RPMI7951 (cell line): Measurements from ENCODE around the gene DVL1. TPM values are rescaled to one million over a fixed set of nuclear protein-coding genes. Genes with fewer than 3 reads are reported as not detected.

Experiments
- DNase-seq: peaks from one replicate; pipeline ENCODE4 v3.0.0-alpha.2; 2012; ENCODE audit warnings: low read depth
- total RNA-seq: library from RNA; depleted of rRNA; stranded (reverse); fragments of >200 nt; shearing (Covaris generic); gene quantifications from 2 replicates; pipeline ENCODE4 v1.2.3, GENCODE V29; 2014

The DVL1 gene
- total RNA-seq, 1 experiment from 2014 or later, result 24.0 TPM

DNA sequence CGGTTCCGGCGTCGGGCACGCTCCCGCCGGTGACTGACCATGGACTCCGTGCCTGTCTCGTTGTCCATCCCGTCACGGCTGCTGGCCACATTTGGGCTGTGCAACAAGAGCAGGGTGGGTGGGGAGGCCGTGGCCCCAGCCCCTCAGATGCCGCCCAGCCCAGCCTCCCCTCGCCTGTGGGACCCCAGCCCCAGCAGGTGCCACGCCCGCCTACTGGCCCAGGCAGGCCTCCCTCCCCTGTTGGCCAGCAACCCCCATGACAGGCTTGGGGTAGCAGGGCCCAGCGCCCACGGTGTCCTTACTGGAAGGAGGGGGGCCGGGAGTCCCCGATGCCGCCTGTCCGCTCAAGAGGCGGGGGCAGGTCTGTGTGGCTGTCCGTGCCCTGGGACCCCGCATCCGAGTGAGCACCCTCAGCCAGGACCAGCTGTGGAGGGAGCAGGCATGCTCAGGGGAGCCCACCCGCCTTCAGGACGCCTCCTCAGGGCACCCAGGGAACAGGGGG lies 7.1 kb downstream of the DVL1 start:
- no peak for DNase-seq

DNA sequence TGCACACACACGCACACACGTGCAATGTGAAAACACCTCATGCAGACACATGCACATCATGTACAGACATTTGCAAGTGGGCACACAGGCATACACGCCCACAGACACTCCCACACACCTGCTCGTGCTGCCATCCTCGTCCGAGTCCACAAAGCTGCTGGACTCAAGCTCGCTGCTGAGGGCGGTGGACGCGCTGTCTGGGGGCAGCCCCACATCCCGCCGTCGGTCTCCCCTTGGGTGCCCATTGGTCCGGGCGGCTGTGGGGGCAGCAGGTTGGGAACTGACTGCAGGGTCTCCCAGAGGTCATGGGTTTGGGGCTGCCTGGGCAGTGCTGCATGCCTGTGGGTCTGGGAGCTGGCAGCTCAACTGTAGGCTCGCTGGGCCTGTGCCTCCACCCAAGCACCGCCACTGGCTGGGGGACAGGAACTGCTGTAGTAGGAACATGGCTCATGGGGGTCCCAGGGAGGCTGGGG lies 7.6 kb downstream of the DVL1 start:
- DNase-seq, result no peak

GRCh38 chr1:1340791-1341548 lies 8.2 kb downstream of the DVL1 start:
- DNase-seq, result no peak

DNA sequence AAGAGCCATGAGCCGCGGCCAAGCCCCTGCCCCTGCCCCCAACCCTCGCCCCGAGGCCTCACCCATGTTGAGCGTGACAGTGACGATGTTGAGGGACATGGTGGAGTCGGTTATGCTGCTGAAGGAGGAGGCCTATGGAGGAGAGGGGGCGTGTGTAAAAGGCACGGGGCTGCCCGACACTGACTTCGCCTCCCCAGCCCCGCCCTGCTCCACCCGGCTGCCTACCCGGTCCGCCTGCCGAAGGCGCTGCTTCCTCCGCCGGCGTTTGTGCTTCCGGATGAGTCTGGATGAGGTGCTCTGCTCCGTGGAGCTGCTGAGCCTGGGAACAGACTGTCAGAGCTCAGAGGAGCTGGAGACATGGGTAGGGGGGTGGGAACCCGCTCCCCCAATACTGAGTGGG lies 9.0 kb downstream of the DVL1 start:
- no peak for DNase-seq

DNA sequence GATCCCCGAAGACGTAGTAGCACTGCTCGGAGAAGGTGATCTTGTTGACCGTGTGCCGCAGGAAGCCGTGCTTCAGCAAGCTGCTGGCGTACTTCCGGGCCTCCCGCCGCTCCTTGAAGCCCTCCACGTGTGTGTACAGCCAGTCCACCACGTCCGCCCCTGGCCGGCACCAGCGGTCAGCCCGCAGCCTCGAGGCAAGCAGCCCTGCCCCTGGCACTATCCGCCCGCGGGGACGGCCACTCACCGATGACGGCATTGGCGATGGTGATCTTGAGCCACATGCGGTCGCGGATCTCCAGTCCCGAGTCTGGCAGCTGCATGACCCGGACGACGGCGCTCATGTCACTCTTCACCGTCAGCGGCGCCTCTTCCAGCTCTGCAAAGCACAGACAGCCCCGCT lies 10.9 kb downstream of the DVL1 start:
- no peak for DNase-seq

GRCh38 chr1:1337793-1338147 lies 11.4 kb downstream of the DVL1 start:
- no peak for DNase-seq

- DNase-seq, result no peak
These were observed 12.1 kb downstream of the DVL1 start for GRCh38 chr1:1336931-1337792.

DNA sequence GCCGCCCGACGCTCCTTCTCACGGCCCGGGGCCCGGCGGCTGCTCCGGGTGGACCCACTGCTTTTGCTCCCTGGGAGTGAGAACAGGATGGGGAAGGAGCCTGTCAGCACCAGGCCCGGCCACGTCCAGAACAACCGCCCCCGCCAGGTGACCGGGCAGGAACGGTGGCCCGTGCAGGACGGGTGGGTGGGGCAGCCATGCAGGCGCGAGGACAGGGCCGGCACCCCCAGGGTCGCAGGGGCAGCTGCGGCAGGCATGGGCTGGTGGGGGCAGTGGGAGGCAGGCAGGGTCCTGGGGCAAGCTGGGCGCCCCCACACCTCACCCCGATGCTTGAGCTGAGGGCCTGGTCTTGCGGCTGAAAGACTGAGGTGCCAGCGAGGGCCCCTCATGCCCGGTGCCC lies 12.8 kb downstream of the DVL1 start:
- no peak for DNase-seq

DNA sequence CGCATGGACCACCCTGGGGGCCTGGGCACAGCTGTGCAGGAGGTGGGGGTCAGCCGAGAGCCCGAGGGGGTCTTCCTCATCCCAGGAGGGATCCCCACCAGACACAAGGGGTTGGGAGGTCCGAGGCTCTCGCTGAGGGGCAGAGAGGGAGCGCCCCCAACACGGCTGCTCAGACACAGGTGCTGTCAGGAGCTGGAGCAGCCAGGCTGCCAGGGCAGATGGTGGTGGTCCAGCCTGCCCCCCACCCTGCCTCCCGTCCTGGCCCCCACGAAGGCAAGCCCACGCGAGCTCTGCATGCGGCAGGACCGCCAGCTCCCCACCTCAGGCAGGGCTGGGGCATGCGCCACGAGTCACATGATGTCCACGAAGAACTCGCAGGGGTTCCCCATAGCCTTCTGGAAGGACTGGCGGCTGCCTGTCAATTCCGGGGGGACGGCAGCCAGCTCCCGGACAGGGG lies 13.4 kb downstream of the DVL1 start:
- no peak for DNase-seq

DNA sequence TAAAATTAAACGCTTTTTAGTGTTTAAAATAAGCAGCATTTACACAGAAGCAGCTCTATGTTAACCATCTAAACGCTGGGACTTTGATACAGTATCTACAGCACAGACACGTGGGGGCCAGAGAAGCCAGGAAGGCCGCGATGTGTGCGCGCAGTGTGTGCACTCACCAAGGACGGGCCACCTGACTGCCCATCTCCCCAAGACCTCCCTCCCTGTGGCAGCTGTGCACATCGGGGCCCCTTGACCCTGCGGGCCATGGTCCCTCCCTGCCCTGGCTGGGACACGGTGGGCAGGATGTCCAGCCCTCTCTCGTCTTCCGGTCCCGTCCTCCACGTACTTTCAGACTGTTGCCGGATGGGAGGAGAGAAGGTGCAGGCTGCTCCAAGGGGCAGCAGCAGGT lies 13.9 kb downstream of the DVL1 start:
- no peak for DNase-seq

DNA sequence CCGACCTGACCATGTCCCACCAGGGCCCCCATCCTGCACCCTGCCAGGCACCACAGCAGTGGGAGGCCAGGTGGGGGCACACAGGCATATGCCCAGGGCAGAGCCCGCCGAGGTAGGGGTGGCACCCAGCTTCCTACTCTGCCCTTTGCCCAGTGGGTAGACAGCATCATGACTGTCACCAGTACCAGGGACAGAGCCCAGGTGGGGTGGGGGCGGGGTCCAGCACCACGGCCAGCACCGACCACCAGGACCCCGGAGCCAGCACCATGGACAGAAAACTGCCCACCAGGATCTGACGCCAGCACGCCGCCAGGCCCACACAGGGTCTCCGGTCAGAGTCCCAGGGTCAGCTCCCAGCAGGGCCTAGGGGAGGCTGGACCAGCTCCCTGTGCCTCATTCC lies 14.4 kb downstream of the DVL1 start:
- no peak for DNase-seq

DNA sequence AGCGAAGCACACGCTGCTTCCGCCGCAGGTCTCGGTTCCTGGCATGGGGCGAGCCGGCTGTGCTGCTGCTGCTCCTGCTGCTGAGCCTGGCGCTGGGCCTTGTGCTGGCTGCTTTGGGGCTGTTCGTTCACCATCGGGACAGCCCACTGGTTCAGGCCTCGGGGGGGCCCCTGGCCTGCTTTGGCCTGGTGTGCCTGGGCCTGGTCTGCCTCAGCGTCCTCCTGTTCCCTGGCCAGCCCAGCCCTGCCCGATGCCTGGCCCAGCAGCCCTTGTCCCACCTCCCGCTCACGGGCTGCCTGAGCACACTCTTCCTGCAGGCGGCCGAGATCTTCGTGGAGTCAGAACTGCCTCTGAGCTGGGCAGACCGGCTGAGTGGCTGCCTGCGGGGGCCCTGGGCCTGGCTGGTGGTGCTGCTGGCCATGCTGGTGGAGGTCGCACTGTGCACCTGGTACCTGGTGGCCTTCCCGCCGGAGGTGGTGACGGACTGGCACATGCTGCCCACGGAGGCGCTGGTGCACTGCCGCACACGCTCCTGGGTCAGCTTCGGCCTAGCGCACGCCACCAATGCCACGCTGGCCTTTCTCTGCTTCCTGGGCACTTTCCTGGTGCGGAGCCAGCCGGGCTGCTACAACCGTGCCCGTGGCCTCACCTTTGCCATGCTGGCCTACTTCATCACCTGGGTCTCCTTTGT lies 15.5 kb downstream of the DVL1 start:
- no peak for DNase-seq

DNA sequence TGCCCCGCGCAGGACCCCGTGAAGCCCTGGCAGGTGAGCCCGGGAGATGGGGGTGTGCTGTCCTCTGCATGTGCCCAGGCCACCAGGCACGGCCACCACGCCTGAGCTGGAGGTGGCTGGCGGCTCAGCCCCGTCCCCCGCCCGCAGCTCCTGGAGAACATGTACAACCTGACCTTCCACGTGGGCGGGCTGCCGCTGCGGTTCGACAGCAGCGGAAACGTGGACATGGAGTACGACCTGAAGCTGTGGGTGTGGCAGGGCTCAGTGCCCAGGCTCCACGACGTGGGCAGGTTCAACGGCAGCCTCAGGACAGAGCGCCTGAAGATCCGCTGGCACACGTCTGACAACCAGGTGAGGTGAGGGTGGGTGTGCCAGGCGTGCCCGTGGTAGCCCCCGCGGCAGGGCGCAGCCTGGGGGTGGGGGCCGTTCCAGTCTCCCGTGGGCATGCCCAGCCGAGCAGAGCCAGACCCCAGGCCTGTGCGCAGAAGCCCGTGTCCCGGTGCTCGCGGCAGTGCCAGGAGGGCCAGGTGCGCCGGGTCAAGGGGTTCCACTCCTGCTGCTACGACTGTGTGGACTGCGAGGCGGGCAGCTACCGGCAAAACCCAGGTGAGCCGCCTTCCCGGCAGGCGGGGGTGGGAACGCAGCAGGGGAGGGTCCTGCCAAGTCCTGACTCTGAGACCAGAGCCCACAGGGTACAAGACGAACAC lies 16.3 kb downstream of the DVL1 start:
- DNase-seq, result no peak

- DNase-seq, result no peak
These were observed 17.0 kb downstream of the DVL1 start for GRCh38 chr1:1332031-1332755.

- DNase-seq, result peak; percentile 82
These were observed 17.9 kb downstream of the DVL1 start, which contains the start of gene TAS1R3 for GRCh38 chr1:1331068-1331965. TAS1R3 (plus strand) TSS chr1:1331280; CDS start chr1:1331346, 66 bp downstream.

DNA sequence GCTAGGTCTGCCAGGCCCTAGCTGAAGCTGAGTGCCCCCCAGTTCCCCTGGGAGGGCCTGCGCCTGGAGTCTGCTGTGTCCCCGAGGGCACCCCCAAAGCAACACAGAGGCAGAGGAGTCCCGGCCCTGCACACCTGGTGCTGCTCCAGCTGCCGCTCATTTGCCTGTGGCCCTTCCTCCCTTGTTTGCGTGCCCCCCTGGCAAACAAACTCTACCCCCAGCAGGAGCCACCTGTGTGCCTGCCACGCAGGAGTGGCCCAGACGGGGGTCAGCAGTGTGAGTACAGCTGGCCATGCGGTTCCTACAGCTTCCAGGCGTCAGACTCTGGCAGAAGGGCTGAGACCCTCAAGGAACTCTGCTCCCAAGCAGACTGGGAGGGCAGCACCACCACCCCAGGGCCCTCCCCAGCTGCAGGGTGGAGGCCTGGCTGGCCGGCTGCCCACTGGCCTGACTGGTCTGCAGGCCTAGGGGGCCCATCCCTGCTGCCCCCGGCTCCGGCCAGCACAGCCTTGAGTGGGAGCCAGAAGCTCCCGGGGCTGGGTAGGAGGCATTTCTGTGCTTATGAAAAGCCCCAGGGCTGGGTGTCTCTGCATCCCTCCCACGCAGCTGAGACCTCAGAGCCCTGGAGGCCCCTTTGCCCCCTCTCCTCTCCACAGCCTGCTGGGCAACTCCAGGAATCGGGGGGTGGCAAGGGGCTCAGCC lies 18.7 kb downstream of the DVL1 start:
- DNase-seq, result no peak

DNA sequence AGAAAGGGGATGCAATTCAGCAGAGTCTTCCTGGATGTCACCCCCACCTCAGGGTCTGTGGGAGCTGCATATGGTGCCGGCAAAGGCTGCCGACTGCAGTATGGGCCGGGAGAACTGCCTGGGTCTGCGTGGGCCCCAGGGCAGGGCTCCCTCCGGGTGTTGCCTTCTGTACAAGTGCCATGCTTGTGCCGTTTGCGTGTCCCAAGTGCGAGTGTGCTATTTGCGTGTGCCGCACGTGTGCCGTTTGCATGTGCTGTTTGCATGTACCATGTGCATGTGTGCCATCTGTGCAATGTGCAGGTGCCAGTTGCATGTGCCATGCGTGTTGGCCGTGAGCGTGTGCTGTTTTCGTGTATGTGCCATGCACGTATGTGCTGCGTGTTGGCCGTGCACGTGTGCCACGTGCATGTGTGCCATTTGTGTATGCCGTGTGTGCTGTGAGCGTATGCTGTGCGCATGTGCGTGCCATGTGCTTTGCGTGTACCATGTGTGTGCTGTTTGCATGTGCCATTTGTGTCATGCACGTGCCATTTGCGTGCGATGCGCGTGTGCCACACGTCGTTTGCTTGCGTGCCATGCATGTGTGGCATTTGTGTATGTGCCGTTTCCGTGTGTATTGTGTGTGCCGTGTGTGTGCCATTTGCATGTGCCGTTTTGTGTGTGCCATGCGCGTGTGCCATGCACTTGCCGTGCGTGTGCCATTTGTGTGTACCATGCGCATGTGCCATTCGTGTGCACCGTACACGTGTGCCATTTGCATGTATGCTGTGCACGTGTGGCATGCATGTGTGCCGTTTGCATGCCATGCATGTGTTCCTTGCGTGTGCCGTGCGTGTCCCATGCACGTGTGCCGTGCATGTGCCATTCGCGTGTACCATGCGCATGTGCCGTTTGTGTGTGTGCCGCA lies 19.7 kb downstream of the DVL1 start:
- no peak for DNase-seq

GRCh38 chr1:1328254-1328653 lies 21.0 kb downstream of the DVL1 start:
- no peak for DNase-seq
